ENCODE data around the gene BCL2L2.

- TF ChIP-seq TAF1 (IDR thresholded peaks at IDR 0.05; ENCODE audit: low read depth, low read length): no peak
- no peak for TF ChIP-seq EGR1 (IDR thresholded peaks at IDR 0.05; ENCODE audit: borderline replicate concordance, low read depth, low read length)
- TF ChIP-seq CTCF (IDR thresholded peaks at IDR 0.05; ENCODE audit: control extremely low read depth in 1 of 3, insufficient read depth in 1 of 3, low read depth in 1 of 3, low read length in 3 of 3): no peak
- TF ChIP-seq USF2 (IDR thresholded peaks at IDR 0.05; ENCODE audit: low read length): no peak
- no peak for TF ChIP-seq SP1 (IDR thresholded peaks at IDR 0.05; ENCODE audit: low read depth, low read length)
- no peak for TF ChIP-seq RAD21 (IDR thresholded peaks at IDR 0.05 in 1 of 2, conservative IDR thresholded peaks at IDR 0.05 in 1 of 2; ENCODE audit: low read depth in 2 of 2, low read length in 2 of 2)
- TF ChIP-seq YY1 (IDR thresholded peaks at IDR 0.05; ENCODE audit: low read depth, low read length): no peak
- no peak for TF ChIP-seq MAX (IDR thresholded peaks at IDR 0.05)
- no peak for TF ChIP-seq ATF3 (IDR thresholded peaks at IDR 0.05; ENCODE audit: insufficient read depth, low read depth, low read length)
- no peak for TF ChIP-seq SRF (IDR thresholded peaks at IDR 0.05; ENCODE audit: low read depth, low read length)
- no peak for TF ChIP-seq POLR2A (IDR thresholded peaks at IDR 0.05; ENCODE audit: control extremely low read depth in 1 of 2, low read depth in 2 of 2, low read length in 2 of 2)
- no peak for TF ChIP-seq CEBPB (IDR thresholded peaks at IDR 0.05; ENCODE audit: low read depth, low read length)
- TF ChIP-seq POLR2AphosphoS5 (IDR thresholded peaks at IDR 0.05; ENCODE audit: low read depth, low read length): no peak
- TF ChIP-seq CBX8 (IDR thresholded peaks at IDR 0.05; ENCODE audit: borderline replicate concordance, low read depth, low read length): no peak
These were observed 29.0 kb downstream of the BCL2L2 start for GRCh38 chr14:23335623-23336022.

Measured in H1 (cell line).